Activated naive CD4-positive, alpha-beta T cell treated with anti-CD3 and anti-CD28 coated beads, Interleukin-2, amount 10 ng/mL, durations not matched to agents 7 days and 5 days (primary cell): ENCODE results near the gene CKAP2L.
A peak's percentile ranks its signal among the peaks of the same experiment; 100 is the strongest.

ENCODE experiments used
- CTCF ChIA-PET: fragments of 350-600 bp; sonication (Branson Sonifier 250); formaldehyde crosslinking; loops from one replicate; lab custom pipeline; 2021; ENCODE audit warnings: antibody characterized with exemption; lab: Charles Lee
- DNase-seq: peaks from one replicate; pipeline ENCODE4 v3.0.0-alpha.2; 2020
- H3K27ac Mint-ChIP-seq: one replicate; pipeline ENCODE4 v1.8.0; 2021; ENCODE audit warnings: mild to moderate bottlenecking, moderate library complexity, mixed read lengths
- H3K27me3 Mint-ChIP-seq: one replicate; pipeline ENCODE4 v1.8.0; 2021; ENCODE audit warnings: mild to moderate bottlenecking, mixed read lengths
- H3K36me3 Mint-ChIP-seq: one replicate; pipeline ENCODE4 v1.8.0; 2021; ENCODE audit warnings: mixed read lengths
- H3K4me1 Mint-ChIP-seq: one replicate; pipeline ENCODE4 v1.8.0; 2021; ENCODE audit warnings: mixed read lengths
- H3K4me3 Mint-ChIP-seq: one replicate; pipeline ENCODE4 v1.8.0; 2021; ENCODE audit warnings: mild to moderate bottlenecking, moderate library complexity, mixed read lengths
- H3K9me3 Mint-ChIP-seq: one replicate; pipeline ENCODE4 v1.8.0; 2021; ENCODE audit warnings: mixed read lengths

Gene CKAP2L

DNA sequence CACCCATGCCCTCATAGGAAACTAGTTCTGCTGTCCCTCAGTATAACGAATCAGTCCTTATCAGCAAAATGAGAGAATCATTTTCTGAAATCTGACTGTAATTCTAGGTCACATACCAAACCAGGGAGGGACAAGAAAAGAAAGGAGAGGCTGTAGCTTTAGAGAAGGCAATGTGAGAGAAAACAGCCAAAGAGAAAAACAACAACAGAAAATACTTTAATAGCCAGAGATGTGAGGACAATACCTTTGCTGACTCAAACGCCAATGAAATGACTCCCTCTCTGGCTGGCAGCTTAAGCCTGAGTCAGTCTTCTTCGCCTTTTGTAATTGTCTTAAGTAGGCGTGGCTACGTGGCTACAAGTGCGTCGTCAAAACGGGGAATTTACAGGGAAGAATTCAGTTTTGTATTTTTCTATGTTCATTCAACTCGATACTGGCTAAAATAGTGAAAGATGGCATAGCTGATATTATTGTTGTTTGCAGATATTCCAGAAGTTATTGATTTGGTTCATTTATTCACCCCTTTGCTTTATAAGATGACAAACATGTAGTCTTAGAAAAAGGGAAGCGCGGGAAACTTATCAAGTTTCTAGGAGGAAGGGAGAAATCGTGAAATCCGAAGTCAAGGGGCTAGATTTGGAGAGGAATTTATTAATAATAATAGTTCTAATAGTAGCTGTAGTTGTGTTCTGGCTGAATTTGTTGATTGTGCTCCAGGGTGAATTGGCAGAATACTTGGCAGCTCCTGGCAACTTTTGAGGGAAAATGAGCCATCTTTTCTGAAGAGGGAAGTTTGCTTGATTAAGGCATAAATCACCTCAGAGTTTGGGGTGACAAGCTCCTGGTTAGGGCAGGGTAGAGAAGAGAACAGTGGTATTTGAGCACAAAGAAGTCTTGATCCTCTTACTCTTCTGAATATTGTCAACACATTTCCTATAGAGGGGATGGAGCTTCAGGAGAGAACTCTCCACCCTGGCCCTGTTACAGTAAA is 20.1 kb upstream of the CKAP2L start, which contains the start of gene IL1A:
Gene IL1A (minus strand): TSS at position 295 of the 991 bp plus-strand sequence. CDS start 723 bp downstream, outside the sequence.
- H3K36me3 Mint-ChIP-seq: no peaks in the 10 kb centered on the region
- no peak for DNase-seq
- H3K27me3 Mint-ChIP-seq: peaks cover 7% of the 10 kb centered on the region
- H3K4me3 Mint-ChIP-seq: no peak within 1 kb of the TSS
- H3K4me1 Mint-ChIP-seq: no peaks in the 10 kb centered on the region
- CTCF ChIA-PET: interaction anchor here (0.8 to 1.9 kb wide), 3 partner anchors 27 to 175 kb away, joined by 3 to 5 read pairs (median 4); no protein-coding TSS in a partner anchor
- no peaks in the 10 kb centered on the region for H3K9me3 Mint-ChIP-seq
- no peak within 1 kb of the TSS for H3K27ac Mint-ChIP-seq

DNA sequence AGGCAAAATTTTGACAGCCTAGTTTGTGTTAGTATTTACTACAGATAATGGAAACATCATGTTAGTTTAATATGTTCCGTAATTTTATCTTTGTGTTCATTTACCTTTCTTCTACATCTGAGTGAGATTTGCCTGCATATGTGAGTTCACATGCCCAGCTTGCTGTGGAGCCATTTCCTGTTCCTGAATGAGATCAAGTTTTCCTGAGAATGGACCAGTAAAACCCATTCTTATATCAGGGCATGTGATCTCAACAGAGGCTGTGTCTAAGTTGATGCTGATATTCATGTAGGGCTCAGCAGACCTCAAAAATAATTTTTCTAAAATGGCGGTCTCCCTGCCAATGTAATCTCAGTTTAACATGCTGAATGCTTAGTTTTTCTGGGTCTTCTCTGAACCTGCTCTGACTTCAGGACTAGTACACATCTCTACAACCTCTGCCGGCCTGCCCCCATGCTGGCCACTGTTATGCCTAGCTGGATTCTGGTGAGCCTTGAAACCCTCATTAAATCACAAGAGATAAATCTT is 18.8 kb upstream of the CKAP2L start:
- CTCF ChIA-PET: interaction anchor here (1.0 to 1.7 kb wide), 2 partner anchors 34 to 159 kb away, joined by 3 to 4 read pairs; no protein-coding TSS in a partner anchor
- no peak overlapping the region for H3K4me3 Mint-ChIP-seq
- H3K4me1 Mint-ChIP-seq: no peaks in the 10 kb centered on the region

GRCh38 chr2:112782234-112782799 is 17.9 kb upstream of the CKAP2L start:
- DNase-seq: no peak
- peaks cover 7% of the 10 kb centered on the region for H3K27me3 Mint-ChIP-seq
- no peaks in the 10 kb centered on the region for H3K9me3 Mint-ChIP-seq
- H3K4me1 Mint-ChIP-seq: peaks cover 7% of the 10 kb centered on the region
- CTCF ChIA-PET: interaction anchor here (1.0 to 1.7 kb wide), 3 partner anchors 33 to 160 kb away, joined by 3 to 4 read pairs (median 3); no protein-coding TSS in a partner anchor
- peaks cover 2% of the 10 kb centered on the region for H3K36me3 Mint-ChIP-seq
- H3K4me3 Mint-ChIP-seq: no peak overlapping the region
- no peak overlapping the region for H3K27ac Mint-ChIP-seq

More for the DNA sequence above, 18.8 kb upstream of the CKAP2L start:
- Mint-ChIP-seq H3K9me3 (no peaks in the 10 kb centered on the region), H3K36me3 (peaks cover 2% of the 10 kb centered on the region), H3K27ac (no peak overlapping the region), H3K27me3 (peaks cover 7% of the 10 kb centered on the region)
- DNase-seq: no peak

GRCh38 chr2:112779598-112779997 is 15.2 kb upstream of the CKAP2L start:
- H3K9me3 Mint-ChIP-seq: peaks cover 5% of the 10 kb centered on the region
- peaks cover 20% of the 10 kb centered on the region for H3K4me1 Mint-ChIP-seq
- H3K27me3 Mint-ChIP-seq: peaks cover under 1% of the 10 kb centered on the region
- no peak overlapping the region for H3K27ac Mint-ChIP-seq
- no peak for DNase-seq
- peaks cover 7% of the 10 kb centered on the region for H3K36me3 Mint-ChIP-seq
- no peak overlapping the region for H3K4me3 Mint-ChIP-seq
- CTCF ChIA-PET: no interaction called here

DNA sequence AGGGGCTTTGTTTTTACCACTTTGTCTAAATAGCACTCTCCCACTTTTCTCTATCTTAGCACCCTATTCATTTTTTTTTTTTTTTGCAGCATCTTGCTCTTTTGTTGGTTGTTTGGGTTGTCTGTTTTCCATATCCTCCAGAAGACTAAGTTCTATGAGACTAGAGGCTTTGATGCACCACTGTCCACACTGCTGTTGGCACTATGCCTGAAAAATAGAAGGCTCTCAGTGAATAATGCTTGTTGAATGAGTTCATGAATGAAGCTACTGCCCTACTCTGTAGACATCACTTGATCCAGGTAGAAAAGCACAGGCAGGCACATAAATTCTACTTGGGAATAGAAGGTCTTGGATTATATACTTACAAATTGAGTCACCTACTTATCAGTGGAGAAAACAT is 12.6 kb upstream of the CKAP2L start:
- DNase-seq: no peak
- CTCF ChIA-PET: interaction anchor here (1.3 kb wide), 1 partner anchor 108 kb away, joined by 4 read pairs; no protein-coding TSS in a partner anchor
- Mint-ChIP-seq H3K27me3 (peaks cover 4% of the 10 kb centered on the region), H3K36me3 (peaks cover 10% of the 10 kb centered on the region), H3K4me3 (no peak overlapping the region), H3K27ac (no peak overlapping the region), H3K9me3 (peaks cover 5% of the 10 kb centered on the region), H3K4me1 (peaks cover 25% of the 10 kb centered on the region)

DNA sequence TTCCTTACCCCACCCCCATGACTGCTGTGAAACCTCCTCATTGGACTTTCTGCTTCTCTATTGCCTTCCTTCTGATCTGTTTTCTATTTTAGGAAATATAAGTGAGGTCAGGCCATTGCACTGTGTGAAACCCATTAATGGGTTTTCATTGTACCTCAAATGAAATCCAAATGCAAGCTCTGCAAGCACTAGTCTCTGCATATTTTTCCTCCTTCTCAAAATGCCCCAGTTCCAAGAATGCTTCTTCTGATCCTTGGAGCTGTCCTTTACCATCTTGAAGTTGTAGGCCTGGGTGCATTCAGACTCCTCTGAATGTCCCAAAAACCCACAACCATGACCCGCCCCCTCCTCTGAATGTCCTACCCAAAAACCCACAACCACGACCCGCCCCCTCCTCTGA is 11.7 kb upstream of the CKAP2L start:
- H3K27ac Mint-ChIP-seq: no peak overlapping the region
- peaks cover 5% of the 10 kb centered on the region for H3K9me3 Mint-ChIP-seq
- H3K4me1 Mint-ChIP-seq: peaks cover 25% of the 10 kb centered on the region
- no peak for DNase-seq
- H3K36me3 Mint-ChIP-seq: peaks cover 10% of the 10 kb centered on the region
- CTCF ChIA-PET: interaction anchor here (1.3 kb wide), 1 partner anchor 109 kb away, joined by 4 read pairs; no protein-coding TSS in a partner anchor
- H3K4me3 Mint-ChIP-seq: no peak overlapping the region
- peaks cover 4% of the 10 kb centered on the region for H3K27me3 Mint-ChIP-seq

DNA sequence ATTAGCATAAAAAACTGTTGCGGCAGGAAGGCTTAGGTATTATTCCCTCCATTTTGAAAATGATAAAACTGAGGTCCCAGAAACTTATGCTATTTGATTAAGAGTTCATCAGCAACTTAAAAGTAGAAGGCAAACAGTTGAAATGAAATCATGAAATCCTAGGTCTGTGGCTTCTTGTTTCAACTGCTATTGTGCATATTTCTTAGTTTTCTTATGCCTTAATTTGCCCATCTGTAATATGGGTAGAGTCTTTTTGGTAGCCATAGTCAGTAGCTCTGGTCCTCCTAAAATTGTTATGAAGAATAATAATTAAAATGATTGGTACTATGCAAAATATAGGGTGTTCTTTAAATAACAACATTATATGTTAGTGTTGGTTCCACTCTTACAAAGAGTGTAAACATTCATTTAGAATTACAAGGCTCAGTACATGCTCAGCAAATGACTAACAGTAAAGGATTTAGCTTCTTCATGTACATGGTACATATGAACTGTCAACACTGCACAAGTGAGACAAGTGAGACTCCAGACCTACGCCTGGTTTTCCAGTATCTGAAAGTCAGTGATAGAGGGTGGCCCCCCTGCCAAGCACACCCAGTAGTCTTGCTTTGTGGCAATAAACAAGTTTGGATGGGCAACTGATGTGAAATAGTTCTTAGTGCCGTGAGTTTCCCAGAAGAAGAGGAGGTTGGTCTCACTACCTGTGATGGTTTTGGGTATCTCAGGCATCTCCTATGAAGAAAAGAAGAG is 10.3 kb upstream of the CKAP2L start:
- Mint-ChIP-seq H3K4me3 (no peak overlapping the region), H3K4me1 (peaks cover 25% of the 10 kb centered on the region), H3K36me3 (peaks cover 11% of the 10 kb centered on the region), H3K27me3 (peaks cover 4% of the 10 kb centered on the region), H3K27ac (no peak overlapping the region), H3K9me3 (peaks cover 5% of the 10 kb centered on the region)
- CTCF ChIA-PET: no interaction called here
- no peak for DNase-seq

GRCh38 chr2:112773556-112773955 is 9.1 kb upstream of the CKAP2L start:
- no peak overlapping the region for H3K4me3 Mint-ChIP-seq
- no peak for DNase-seq
- H3K27me3 Mint-ChIP-seq: peaks cover 4% of the 10 kb centered on the region
- CTCF ChIA-PET: interaction anchor here (1.2 kb wide), 1 partner anchor 23 kb away, joined by 4 read pairs; no protein-coding TSS in a partner anchor
- H3K27ac Mint-ChIP-seq: no peak overlapping the region
- H3K4me1 Mint-ChIP-seq: peaks cover 30% of the 10 kb centered on the region
- H3K9me3 Mint-ChIP-seq: peaks cover 5% of the 10 kb centered on the region
- peaks cover 9% of the 10 kb centered on the region for H3K36me3 Mint-ChIP-seq

- peaks cover 36% of the 10 kb centered on the region for H3K4me1 Mint-ChIP-seq
- CTCF ChIA-PET: interaction anchor here (1.2 kb wide), 1 partner anchor 22 kb away, joined by 4 read pairs; no protein-coding TSS in a partner anchor
- DNase-seq: no peak
- peaks cover 8% of the 10 kb centered on the region for H3K9me3 Mint-ChIP-seq
- no peak overlapping the region for H3K27ac Mint-ChIP-seq
- H3K27me3 Mint-ChIP-seq: peaks cover 4% of the 10 kb centered on the region
- H3K4me3 Mint-ChIP-seq: no peak overlapping the region
- peaks cover 12% of the 10 kb centered on the region for H3K36me3 Mint-ChIP-seq
These were observed 8.6 kb upstream of the CKAP2L start for GRCh38 chr2:112772911-112773475.

DNA sequence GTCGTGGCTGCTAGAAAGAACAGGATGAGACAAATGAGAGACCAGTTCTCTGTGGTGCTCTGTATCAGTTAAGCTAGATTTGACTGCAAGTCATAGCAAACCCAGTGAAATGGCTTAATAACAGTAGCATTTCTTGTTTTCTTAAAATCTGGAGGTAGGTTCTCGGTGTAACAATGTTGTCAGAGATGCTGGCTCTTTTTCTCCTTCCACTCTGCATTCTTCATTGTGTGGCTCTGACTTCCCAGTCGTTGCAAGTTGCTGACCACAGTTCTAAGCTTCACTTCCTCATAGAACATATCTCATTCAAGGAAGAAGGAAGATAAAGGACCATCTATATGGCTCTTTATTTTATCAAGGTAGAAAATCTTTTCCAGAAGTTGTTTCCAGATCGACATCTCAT is 7.9 kb upstream of the CKAP2L start:
- Mint-ChIP-seq H3K36me3 (peaks cover 19% of the 10 kb centered on the region), H3K4me3 (no peak overlapping the region), H3K27me3 (peaks cover 4% of the 10 kb centered on the region), H3K9me3 (peaks cover 15% of the 10 kb centered on the region), H3K27ac (no peak overlapping the region), H3K4me1 (peaks cover 35% of the 10 kb centered on the region)
- DNase-seq: no peak
- CTCF ChIA-PET: no interaction called here

GRCh38 chr2:112768432-112768831 is 4.0 kb upstream of the CKAP2L start:
- peak overlapping the region; percentile 62 for H3K27ac Mint-ChIP-seq

GRCh38 chr2:112767693-112768330 is 3.4 kb upstream of the CKAP2L start:
- Mint-ChIP-seq H3K36me3 (peaks cover 26% of the 10 kb centered on the region), H3K27ac (peak overlapping the region; percentile 88), H3K27me3 (peaks cover 4% of the 10 kb centered on the region), H3K9me3 (peaks cover 11% of the 10 kb centered on the region), H3K4me3 (peak overlapping the region; percentile 38), H3K4me1 (peaks cover 49% of the 10 kb centered on the region)
- DNase-seq: no peak
- CTCF ChIA-PET: interaction anchor here (1.7 kb wide), 1 partner anchor 18 kb away, joined by 4 read pairs; no protein-coding TSS in a partner anchor

More at GRCh38 chr2:112768432-112768831, 4.0 kb upstream of the CKAP2L start:
- CTCF ChIA-PET: interaction anchor here (0.7 to 1.7 kb wide), 2 partner anchors 19 to 117 kb away, joined by 3 to 4 read pairs; no protein-coding TSS in a partner anchor
- Mint-ChIP-seq H3K36me3 (peaks cover 22% of the 10 kb centered on the region), H3K9me3 (peaks cover 11% of the 10 kb centered on the region), H3K4me3 (no peak overlapping the region), H3K4me1 (peaks cover 42% of the 10 kb centered on the region), H3K27me3 (peaks cover 4% of the 10 kb centered on the region)
- DNase-seq: no peak
